GM19025 (cell line): ENCODE data around the gene CDC27.
"Not testable (repeated sequence)": the region's sequence is repeated elsewhere in the genome, so short reads cannot be mapped to it uniquely, and the experiment has no call there.

Experiments
- ATAC-seq: cut with Tn5 transposase; IDR thresholded peaks from one replicate; pipeline ENCODE4 v1.9.1; 2021; ENCODE audit warnings: mild to moderate bottlenecking, low read depth, moderate library complexity; ENCODE audit not compliant: unreplicated experiment

CDC27 gene

DNA sequence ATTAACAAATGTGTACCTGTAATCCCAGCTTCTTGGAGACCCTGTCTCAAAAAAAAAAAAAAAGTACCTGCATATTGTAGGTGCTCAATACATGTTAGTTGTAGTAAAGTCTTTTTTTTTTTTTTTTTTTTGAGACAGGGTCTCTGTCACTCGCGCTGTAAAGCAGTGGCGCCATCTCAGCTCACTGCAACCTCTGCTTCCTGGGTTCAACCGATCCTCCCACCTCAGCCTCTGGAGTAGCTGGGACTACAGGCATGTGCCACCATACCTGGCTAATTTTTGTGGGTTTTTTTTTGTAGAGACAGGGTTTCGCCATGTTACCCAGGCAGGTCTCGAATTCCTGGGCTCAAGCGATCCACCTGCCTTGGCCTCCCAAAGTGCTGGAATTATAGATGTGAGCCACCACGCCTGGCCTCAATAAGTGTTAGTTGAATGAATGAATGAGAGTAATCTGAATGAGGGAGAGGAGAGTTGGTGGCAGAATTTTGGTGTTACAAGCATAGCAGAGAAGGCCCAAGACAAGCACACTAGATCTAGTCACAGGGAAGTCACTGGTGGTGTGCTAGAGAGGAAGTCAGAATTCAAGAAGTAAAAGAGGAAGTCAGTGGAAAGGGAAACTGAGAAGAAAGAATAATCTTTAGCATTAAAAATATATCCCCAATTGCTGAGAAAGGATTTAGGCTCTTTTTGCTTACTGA lies 10.7 kb upstream of the CDC27 start:
- ATAC-seq: no peak

DNA sequence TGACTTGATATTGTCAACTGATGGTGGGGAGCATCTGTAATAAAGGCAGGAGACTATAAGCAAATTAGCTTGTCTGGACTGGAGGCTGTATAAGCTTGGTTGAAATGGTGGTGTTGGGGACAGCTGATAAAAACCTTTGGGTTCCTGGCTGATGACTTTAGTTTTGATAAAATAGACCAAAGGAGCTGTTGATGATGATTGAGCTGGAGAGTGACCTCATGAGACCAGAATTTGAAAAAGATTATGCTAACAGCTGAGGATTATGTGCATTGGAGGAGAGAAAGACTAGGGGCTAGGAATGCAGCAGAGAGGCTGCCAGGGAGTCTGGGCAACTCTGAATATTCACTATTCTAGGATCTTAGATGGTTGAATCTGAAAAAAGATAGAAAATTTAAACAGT lies 8.7 kb upstream of the CDC27 start:
- no peak for ATAC-seq

DNA sequence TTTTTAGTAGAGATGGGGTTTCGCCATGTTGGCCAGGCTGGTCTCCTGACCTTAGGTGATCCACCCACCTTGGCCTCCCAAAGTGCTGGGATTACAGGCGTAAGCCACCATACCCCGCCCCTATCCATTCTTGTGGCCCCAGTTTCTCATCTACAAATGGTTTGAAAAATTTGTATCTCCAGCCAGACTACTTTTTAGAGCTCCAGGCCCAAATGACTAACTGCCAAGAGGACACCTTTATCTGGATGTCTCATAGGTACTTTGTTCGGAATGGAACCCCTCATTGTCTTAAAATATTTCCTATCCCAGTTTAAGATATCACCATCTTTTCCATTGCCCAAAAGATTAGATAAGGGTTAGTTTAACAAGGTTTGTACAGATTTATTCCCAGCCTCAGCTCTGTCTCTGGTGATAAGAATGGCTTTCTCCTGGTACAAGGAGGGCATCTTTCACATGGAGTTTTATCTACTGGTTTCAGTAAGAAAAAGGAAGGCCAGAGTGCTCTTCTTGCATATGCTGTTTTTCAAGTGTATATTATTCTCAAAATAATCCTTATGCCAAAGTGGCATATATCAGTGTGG lies 4.9 kb upstream of the CDC27 start:
- ATAC-seq: no peak

DNA sequence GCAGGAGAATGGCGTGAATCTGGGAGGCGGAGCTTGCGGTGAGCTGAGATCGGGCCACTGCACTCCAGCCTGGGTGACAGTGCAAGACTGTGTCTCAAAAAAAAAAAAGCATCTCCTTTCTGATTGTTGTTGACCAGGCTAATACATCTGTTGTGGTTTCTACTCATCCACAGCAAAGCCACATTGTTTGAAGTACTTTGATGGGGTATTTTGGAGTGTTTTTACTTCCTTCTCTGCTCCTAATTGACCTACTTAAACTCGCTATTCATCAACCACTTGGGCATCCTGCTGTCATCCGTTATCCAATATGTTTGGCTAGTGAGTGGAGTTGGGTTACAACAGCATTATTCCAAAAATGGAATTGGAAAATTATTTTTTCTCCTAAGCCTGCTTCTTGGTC lies 3.5 kb upstream of the CDC27 start:
- no peak for ATAC-seq

DNA sequence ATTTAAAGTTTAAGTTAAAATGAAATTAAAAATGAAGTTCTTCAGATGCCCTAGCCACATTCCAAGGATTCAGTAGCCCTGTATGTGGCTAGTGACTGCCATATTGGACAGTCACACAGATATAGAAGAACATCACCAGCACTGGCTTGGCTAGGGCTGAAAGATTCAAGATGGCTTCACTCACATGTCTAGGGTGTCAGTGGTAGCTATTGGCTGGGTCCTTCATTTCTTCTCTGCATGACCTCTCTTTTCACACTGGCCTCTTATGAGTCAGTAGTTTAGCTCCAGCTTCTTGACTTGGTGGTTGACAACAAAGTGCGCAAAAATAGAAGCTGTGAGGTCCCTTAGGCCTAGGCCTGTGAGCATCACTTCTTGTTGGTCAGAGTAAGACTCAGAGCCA lies 1.7 kb upstream of the CDC27 start:
- ATAC-seq: no peak

DNA sequence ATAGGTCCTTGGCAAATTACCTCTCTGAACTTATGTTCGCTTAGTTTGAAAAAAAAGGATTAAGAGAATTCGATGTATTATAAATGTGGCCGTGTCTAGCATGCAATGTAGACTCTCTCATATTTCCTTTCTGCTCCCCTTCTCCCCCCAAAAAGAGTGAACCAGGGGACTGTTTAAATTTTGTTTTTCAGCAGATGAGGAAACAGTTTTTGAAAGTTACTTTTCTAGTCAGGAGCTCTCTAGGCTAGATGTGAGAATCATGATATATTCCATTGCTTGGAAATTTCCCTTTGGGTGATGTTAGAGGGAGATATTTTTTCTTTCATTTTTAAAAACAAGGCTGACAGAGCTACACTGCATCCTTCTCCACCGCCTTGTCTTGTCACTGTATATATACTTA lies 1.1 kb upstream of the CDC27 start:
- ATAC-seq: no peak

DNA sequence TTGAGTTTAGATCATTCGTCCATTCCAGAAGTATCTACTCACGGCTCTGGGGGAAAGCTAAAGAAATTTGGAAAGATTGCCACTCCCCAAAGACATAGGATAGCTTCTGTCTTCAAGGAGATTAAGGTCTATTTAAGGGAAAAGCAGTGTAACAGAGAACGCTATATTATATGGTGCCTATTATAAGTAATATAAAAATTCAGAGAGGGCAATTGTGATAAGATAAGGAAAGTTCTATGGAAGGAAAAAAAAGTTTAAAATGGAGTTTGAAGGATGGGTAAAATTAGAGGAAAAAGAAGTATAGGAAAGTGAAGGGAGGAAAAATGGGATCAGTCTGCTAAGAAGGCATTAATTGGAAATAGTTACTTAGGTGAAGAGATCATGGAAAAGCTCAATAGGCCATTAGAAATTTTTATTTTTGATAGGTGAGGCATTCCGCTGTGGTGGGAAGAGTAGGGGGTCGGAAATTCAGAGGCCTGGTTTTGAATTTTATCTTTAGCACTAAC lies 690 bp upstream of the CDC27 start:
- ATAC-seq: no peak

DNA sequence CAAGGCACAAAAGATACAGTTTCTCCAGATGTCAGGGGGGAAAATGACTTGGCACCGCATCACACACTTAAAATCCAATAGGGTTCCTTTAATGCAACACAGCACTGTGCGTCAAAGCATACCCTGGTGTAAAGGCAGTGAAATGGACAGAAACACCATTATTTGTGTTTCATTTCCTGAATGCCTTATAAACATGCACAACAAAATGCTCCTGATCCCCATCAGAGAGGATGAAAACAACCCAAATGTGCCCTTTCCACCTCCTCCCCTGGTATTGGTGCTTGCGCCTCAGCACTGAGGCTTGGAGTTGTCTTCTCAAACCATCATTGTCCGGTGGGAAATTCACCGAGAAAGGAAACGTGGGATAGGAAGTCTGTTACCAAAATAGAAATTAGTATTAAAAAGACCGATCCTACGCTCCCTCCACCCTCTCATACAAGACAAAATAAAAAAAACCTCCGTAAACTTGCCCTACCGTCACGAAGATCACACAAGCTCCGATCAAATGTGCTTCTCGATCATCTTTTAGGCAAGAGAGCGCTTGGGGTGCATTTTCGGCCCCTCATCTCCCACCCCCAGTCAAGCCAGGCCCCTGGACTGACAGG lies 722 bp downstream of the CDC27 start:
- ATAC-seq: no peak

DNA sequence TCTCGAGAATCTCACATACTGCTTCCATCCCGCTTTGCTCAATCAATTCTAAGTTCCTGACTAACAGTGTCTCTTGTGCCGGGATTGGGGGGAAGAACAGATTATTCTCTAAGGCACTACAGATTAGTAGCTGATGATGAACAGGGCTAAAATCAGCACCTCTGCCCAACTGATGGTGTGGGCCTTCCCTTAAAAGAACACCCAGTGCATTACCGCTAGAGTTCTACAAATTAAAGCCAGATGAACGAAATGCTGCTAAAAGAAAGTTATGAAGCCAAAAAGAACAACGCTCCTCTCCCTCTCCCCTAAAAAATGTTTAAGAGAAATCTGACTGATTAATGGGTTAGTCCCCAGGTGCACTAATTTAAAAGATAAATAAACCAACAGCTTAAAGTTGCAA lies 4.4 kb downstream of the CDC27 start:
- ATAC-seq: no peak

DNA sequence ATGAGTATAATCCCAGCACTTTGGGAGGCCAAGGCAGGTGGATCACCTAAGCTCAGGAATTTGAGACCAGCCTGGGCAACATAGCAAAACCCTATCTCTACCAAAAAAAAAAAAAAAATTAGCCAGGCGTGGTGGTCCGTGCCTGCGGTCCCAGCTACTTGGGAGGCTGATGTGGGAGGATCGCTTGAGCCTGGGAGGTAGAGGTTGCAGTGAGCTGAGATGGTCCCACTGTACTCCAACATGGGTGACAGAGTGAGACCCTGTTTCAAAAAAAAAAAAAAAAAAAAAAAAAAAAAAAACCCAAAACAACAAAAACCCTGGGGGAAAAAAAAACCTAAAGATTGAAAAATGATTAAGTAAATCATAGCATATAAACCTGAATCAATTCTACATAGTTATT lies 8.1 kb downstream of the CDC27 start:
- ATAC-seq: not testable (repeated sequence)

DNA sequence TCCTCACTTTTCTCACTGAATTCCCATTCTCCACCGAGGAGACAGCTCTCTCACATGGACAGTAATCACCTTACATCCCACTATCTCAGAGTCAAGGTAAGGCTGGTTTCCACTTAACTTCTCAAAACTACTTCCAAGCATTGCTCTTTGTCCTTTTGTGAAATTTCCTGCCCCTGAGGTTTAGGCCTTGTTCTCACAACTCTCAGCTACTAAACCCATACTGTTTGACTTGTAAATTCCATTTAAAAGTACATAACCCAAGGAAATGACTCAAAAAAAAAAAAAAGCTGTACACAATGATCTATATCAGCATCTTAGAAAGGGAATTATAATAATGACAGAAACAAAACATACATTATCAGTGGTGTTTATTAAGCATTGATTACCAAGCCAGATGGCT lies 8.8 kb downstream of the CDC27 start:
- no peak for ATAC-seq

DNA sequence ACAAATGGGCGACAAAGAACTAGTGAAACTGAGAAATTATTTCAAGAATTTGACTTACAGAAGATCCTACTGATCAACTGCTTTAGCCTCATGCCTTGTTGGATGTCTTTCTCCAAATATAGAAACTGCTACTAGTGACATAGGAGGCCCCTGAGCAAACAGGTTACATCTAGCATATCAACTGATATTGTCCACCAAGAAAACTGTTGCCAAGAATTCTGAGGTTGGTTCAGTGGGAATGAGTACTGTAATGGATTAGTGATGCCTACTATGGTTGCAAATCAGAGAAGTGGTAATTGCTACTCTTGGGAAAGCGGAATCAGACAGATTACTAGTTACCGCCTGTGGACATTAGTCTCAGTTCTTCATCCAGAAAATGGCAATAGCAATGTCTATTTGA lies 10.0 kb downstream of the CDC27 start:
- ATAC-seq: no peak

DNA sequence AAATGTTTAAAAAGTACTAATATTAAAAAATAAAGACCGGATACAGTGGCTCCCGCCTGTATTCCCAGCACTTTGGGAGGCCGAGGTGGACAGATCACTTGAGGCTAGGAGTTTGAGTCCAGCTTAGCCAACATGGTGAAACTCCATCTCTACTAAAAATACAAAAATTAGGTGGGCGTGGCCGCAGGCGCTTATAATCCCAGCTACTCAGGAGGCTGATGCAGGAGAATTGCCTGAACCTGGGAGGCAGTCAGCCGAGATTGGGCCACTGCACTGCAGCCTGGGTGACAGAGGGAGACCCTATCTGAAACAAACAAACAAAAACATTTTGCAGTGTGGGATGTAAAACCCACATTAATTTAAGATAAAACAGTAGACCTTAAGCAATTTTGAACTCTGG lies 11.8 kb downstream of the CDC27 start:
- ATAC-seq: no peak

DNA sequence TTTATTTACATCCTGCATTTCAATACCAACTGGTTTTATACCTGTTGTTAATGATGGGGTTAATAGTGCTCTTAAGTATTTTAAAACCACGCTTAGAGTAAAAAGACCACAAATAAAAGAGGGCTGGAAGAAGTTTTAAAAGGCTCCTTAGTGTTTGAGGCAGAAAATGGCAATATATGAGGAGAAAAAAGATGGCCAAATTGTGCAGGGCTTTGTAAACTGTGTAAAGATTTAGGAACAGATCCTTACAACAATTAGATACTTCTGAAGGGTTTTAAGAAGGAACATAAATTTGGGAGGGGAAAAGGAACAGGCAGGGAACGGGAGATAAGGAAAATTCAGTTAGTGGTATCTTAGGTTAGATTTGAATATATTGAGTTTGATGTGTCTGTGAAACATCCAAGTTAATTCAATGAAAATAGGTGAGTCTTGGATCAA lies 12.7 kb downstream of the CDC27 start:
- ATAC-seq: no peak

DNA sequence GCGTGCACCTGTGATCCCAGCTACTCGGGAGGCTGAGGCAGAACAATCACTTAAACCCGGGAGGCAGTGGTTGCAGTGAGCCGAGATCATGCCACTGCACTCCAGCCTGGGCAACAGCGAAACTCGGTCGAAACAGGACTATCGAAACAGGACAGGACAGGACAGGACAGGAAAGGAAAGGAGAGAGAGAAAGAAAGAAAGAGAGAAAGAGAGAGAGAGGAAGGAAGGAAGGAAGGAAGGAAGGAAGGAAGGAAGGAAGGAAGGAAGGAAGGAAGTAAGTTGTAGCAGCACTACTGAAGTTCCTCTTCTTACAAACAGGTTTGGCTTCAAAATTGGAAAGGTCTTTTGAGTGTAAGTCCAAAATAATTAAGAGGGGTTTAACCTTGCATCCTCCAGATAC lies 14.3 kb downstream of the CDC27 start:
- ATAC-seq: not testable (repeated sequence)

DNA sequence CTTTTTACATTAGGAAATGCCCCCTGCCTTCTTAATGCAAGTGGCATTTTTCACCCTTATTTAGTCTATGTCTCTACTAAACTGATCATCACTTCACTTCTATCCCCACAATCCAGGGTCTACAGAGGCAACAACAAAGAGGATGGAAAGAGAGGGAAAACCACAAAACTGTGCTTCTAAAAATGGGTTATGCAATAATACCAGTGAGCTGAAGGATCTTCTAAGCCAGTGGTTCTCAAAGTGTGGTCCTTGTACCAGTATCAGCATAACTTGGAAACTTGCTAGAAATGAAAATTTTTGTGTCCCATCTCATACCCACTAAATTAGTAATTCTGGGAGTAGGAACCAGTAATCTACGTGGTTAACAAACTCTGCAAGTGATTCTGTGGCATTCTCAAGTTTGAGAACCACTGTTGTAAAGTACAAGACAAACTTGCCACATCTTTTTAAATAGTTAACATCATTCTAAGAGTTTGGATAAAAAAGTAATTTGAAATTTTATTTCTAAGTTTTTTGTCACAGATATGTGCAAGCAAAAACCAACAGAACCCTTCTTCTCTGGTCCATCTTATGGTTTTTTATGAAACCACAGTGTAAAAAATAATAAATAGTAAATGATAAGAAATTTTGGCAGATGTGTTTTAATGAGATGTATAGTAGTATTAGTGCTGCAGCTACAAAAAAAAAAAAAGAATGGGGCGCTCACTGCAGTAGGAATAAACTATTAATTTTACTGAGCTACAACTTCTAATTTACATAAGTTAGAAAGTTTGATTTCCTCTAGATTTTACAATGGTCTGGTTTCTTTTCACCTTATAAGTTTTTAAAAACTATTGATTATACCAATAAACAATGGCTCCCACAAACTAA lies 16.2 kb downstream of the CDC27 start:
- no peak for ATAC-seq

DNA sequence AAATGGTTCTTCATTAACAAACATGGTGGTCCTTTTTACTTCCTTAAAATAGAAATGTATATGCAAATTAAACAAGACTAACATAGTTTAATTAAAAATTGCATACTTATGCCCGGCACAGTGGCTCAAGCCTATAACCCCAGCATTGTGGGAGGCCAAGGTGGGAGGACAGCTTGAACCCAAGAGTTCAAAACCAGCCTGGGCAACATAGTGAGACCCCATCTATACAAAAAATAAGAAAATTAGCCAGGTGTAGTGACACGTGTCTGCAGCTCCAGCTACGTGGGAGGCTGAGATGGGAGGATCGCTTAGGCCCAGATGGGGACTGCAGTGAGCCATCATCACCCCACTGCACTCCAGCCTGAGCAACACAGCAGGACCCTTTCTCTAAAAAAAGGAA lies 18.4 kb downstream of the CDC27 start:
- ATAC-seq: no peak

DNA sequence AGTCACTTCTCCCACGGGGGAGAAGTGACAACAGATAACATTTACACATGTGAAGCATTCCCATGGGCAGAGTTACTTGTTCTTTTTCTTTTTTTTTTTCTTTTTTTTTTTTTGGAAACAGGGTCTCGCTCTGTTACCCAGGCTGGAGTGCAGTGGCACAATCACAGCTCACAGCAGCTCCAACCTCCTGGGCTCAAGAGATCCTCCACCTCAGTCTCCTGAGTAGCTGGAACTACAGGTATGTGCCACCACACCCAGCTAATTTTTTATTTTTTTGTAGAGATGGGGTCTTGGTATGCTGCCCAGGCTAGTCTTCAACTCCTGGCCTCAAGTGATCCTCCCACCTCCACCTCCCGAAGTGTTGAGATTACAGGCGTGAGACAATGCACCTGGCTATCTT lies 20.2 kb downstream of the CDC27 start:
- ATAC-seq: not testable (repeated sequence)

DNA sequence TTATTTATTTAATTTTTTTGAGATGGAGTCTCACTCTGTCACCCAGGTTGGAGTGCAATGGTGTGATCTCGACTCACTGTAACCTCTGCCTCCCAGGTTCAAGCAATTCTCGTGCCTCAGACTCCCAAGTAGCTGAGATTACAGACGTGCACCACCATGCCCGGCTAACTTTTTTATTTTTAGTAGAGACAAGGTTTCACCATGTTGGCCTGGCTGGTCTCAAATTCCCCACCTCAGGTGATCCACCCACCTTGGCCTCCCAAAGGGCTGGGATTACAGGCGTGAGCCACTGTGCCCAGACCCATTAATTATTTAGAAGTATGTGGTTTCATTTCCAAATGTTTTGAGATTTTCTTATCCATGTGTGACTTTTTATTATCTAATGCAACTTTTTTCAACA lies 22.2 kb downstream of the CDC27 start:
- not testable (repeated sequence) for ATAC-seq

DNA sequence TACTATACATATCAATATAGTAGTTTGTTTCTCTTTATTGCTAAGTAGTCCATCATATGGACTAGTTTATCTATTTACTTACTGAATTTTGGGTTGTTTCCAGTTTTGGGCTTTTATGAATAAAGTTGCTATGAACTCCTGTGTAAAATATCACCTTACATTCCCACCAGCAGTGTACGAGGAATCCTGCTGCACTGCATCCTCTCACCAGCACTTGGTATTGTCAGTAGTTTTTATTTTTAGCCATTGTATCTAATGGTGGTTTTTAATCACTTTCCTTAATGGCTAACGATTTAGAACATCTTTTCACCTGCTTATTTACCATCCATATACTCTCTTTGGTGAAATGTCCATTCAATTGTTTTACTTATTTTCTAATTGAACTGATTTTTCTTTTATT lies 24.0 kb downstream of the CDC27 start:
- no peak for ATAC-seq

DNA sequence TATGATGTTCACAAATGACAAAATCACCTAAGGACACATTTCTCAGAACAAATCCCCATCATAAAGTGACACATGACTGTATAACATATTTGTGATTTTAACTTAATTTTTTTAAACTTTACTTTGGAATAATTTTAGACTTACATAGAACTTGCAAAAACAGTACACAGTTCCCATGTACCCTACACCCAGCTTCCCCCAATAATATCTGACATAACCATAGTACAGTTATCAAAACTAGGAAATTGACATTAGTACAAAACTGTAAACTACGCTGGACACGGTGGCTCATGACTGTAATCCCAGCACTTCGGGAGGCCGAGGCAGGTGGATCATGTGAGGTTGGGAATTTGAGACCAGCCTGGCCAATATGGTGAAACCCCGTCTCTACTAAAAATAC lies 24.8 kb downstream of the CDC27 start:
- ATAC-seq: no peak
